Lung microvascular endothelial cell (primary cell): ENCODE results near the gene AGBL2. TPM values are rescaled to one million over a fixed set of nuclear protein-coding genes. Genes with fewer than 3 reads are reported as not detected.
"Not testable (repeated sequence)": the region's sequence is repeated elsewhere in the genome, so short reads cannot be mapped to it uniquely, and the experiment has no call there.

Source experiments
- DNase-seq, 2 donors: peaks; one replicate each; pipeline versions ENCODE4 v3.0.0 to v3.0.0-alpha.2; 2010; ENCODE audit warnings: low read depth in 2 of 2
- total RNA-seq: library from RNA; depleted of rRNA; stranded (reverse); fragments of >200 nt; gene quantifications from 2 replicates; pipeline ENCODE4 v1.2.1, GENCODE V29; 2014

Gene AGBL2
- total RNA-seq, 1 donor from 2014 or later: 0.20 TPM

DNA sequence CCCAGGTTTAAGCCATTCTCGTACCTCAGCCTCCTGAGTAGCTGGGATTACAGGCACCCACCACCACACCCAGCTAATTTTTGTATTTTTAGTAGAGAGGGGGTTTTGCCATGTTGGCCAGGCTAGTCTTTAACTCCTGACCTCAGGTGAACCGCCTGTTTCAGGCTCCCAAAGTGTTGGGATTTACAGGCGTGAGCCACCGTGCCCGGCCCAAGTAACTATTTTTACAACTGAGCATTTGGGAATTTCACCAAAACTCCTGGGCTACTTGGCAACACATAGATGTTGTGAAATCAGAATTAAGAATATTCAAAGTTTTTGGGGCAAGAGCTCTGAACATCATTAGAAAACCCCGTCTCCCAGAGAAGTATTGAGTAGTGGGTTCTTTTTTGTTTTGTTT is 74.7 kb downstream of the AGBL2 start:
- DNase-seq: not testable (repeated sequence)

DNA sequence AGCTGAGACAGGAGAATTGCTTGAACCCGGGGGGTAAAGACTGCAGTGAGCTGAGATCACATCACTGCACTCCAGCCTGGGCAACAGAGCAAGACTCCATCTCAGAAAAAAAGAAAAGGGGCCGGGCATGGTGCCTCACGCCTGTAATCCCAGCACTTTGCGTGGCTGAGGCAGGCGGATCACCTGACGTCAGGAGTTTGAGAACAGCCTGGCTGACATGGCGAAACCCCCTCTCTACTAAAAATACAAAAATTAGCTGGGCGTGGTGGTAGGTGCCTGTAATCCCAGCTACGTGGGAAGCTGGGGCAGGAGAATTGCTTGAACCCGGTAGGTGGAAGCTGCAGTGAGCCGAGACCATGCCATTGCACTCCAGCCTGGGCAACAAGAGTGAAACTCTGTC is 78.8 kb downstream of the AGBL2 start:
- not testable (repeated sequence) for DNase-seq

DNA sequence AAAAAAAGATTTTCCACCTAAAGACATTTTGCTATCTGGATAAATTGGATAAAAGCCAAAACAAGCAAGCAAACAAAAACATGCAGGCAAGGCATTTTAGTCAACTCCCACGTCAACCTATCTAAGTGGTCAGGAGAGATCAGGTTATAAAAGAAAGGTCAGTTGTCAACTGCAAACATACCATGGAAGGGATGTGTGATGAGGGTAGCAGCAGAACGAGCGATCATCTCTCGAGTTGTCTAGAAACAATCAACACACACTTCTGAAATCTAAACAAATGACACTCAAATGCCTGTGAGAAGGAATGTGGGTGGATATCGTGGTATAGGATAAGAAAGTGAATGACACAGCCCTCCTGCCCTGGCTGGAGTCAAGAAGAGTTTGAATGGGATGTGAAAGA is 83.7 kb downstream of the AGBL2 start:
- peak in 1 of 2 donors; percentile 28 for DNase-seq

DNA sequence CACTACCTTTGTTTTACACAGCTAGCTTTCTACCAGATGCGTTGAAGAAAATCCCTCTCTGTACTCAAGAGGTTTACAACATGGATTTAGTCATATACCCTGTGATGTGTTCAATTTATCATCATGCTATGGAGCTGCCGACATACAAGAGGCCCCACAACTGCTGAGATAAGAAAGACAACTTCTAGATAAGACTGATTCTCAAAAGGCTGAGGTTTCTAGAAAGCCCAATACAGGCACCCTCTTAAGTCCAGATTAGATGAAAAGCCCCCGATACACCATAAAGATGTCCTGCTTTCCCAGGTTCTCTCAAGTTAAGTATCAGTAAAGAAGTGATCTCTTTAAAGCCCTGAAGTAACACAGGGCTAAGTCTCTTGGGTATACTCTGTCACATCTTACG is 87.1 kb downstream of the AGBL2 start:
- DNase-seq: no peak

DNA sequence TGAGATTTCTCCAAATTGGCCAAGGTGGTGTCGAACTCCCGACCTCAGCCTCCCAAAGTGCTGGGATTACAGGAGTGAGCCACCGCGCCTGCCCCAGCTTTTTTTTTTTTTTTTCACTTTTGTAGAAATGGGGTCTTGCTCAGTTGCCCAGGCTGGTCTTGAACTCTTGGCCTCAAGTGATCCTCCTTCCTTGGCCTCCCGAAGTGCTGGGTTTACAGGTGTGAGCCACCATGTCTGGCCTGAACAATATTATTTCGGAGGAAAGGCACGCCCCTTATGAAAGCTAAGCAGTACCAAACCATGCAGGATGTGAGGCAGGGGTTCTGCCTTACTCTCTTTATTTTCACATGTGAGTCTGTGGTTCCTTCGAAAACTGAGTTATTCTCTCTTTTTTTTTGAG is 88.9 kb downstream of the AGBL2 start:
- no peak for DNase-seq

DNA sequence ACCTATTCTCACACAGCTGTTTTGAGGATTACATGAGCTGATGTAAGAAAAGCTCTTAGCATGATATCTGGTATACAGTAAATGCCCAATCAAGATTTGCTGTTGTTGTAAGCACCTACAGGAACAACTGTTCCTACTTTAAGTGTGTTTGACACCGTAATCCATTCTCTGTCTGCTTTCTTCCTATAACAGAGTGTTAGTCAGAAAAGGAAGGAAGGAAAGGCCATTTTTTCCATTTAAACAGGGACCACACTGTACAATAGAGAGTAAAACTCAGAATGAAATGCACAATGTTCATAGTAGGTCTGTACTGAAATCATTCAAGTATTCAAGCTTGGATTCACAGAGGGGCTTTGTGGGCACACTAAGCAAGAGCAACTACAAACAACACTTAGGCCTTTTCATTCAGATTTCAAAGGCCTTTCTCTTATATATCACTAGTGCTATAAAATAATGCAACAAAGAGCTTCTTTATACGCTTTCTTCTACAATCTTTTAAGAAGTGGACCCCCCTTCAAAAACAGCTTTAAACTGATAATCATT is 94.3 kb downstream of the AGBL2 start:
- DNase-seq: peak; percentile 31 to 61

DNA sequence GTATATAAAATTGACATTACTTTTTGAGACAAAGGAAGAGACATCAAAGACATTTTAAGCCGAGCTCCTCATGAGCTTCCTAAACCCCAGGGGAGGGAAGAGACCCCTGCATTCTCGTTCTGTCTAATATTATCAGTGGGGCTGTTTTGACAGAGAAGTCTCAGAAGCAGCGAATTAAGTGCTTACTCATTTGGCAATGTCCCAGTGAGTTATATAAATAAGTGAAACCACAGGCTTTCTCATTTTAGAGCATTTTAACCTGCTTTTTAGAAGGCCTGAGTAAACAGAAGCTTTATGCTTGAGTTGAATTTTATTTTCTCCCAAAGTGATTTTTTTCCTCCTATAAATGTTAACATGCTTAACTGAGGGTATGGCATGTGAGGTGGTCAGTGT is 97.8 kb downstream of the AGBL2 start:
- peak in 1 of 2 donors; percentile 40 for DNase-seq

DNA sequence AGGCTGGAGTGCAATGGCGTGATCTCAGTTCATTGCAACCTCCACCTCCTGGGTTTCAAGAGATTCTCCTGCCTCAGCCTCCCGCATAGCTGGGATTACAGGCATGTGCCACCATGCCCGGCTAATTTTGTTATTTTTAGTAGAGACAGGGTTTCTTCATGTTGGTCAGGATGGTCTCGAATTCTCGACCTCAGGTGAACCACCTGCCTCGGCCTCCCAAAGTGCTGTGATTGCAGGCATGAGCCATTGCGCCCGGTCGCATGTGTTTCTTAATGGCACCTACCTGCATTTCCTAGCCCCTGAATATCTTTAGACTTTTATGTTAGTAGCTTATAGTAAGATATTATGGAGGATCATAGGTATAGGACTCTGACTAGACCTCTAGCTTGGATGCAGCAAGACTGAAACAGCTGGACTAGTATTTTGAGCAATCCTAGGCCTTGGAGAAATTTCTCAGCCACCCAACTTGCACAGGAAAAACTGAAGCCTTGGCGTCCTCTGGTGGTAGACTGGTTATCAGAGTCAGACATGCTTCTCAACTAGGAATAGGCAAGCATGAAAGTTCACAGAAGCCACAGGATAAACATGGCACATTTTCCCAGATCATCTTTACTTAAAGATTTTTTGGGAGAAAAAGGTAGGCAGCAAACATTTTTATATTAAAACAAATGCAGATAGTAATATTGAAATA is 98.3 kb downstream of the AGBL2 start:
- peak; percentile 74 to 80 for DNase-seq

DNA sequence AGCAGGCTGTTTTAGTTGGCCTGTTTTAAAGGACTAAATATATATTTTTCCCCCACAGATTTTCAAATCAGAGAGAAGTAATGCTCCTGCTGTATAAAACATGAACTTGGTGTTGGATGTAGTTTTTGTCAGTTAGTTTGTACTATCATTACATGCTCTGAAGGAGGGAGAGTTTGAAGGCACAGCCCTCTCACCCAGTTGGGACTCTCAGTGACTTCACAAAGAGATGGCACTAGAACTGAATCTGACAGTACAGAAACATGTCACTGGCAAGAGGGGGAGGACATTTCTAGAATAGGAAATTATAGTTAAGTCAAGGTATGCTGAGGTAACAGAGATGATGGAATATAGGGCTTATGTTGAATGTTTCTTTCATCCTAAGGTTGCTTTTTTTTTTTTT is 99.9 kb downstream of the AGBL2 start:
- no peak for DNase-seq

DNA sequence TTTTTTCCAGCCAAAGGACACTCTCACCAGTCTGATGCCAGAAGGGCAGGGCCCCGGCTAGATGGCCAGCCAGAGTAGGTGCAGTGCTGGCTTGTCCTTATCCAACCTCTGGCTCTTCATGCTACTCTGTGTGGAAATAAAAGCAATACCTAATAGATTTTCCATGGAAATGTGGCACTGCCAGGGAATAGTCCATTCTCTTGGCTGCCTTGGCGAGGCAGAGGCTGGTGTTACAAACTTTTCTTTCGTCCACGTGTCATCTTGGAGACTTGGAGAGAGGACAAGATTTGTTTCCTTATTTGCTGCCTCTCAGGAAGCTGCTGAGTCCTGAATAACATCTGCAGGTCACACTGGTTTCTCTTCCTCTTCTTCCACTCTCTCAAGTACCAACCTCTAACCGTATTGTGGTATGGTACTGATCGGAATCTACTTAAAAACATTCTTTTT is 103.8 kb downstream of the AGBL2 start:
- DNase-seq: no peak

DNA sequence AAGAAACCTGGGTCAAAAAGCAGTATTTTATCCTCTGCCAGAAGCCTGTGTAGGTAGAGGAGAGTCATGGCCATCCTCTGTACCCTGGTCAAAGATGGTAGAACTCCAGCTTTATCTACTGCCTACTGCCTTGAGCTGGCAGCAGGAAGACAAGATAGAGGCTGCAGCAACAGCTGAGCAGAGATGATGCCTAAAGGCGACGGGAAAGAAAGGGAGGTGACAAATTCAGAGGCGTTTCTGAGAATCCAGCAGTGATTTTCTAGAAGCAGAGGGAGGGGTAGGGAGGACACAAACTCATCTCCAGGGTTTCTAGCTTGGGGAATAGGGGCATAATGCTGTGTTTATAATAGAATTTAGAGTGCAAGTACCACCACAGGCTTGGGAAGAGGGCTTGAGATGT is 105.5 kb downstream of the AGBL2 start:
- DNase-seq: no peak

Other genes with a start within 250 kb of the AGBL2 start
- gene CELF1, start 162.2 kb downstream of the AGBL2 start, total RNA-seq: 55.6 and 75.0 TPM in 2 replicates
- 57.1 and 75.2 TPM in 2 replicates for gene PTPMT1, start 149.8 kb downstream of the AGBL2 start, total RNA-seq
- 22.7 and 32.9 TPM in 2 replicates for gene KBTBD4, start 136.4 kb downstream of the AGBL2 start, total RNA-seq
- 63.2 and 69.4 TPM in 2 replicates for gene NDUFS3, start 136.3 kb downstream of the AGBL2 start, total RNA-seq
- gene FAM180B, start 128.7 kb downstream of the AGBL2 start, total RNA-seq: not detected in 2 replicates
- gene C1QTNF4, start 121.0 kb downstream of the AGBL2 start, total RNA-seq: 0.22 and 0.40 TPM in 2 replicates
- 72.8 and 86.3 TPM in 2 replicates for gene MTCH2, start 72.8 kb downstream of the AGBL2 start, total RNA-seq
- 21.8 and 45.8 TPM in 2 replicates for gene FNBP4, start 52.0 kb upstream of the AGBL2 start, total RNA-seq
- gene NUP160, start 133.0 kb upstream of the AGBL2 start, total RNA-seq: 12.6 and 14.9 TPM in 2 replicates